Left ventricle myocardium superior (tissue), 1 donor: Measurements from ENCODE around the gene C19orf33. TPM values are rescaled to one million over a fixed set of nuclear protein-coding genes. Genes with fewer than 3 reads are reported as not detected.

ENCODE experiments used
- ATAC-seq: fragments of 200-7000 bp; cut with Tn5 transposase; one replicate; pipeline ENCODE4 v1.9.1; 2020; ENCODE audit warnings: mild to moderate bottlenecking, moderate library complexity
- DNase-seq: peaks from one replicate; pipeline ENCODE4 v3.0.0-alpha.2; 2020
- intact Hi-C: fragments of 100-400 bp; cut with micrococcal nuclease; formaldehyde crosslinking; loops from one replicate; pipeline ENCODE4 v1.11.0; 2022
- total RNA-seq: library from RNA; stranded (reverse); fragmentation: NEBNext Ultra II Directional; extraction: Animal tissue kit (Norgen Biotek cat#: 25700); gene quantifications from one replicate; pipeline ENCODE4 v1.2.1, GENCODE V29; 2021
- donor health status: DM: no; HTN: yes; CAD: no; lungs with severe emphysema.

The C19orf33 gene
- total RNA-seq, 1 donor from 2014 or later: 1.5 TPM

DNA sequence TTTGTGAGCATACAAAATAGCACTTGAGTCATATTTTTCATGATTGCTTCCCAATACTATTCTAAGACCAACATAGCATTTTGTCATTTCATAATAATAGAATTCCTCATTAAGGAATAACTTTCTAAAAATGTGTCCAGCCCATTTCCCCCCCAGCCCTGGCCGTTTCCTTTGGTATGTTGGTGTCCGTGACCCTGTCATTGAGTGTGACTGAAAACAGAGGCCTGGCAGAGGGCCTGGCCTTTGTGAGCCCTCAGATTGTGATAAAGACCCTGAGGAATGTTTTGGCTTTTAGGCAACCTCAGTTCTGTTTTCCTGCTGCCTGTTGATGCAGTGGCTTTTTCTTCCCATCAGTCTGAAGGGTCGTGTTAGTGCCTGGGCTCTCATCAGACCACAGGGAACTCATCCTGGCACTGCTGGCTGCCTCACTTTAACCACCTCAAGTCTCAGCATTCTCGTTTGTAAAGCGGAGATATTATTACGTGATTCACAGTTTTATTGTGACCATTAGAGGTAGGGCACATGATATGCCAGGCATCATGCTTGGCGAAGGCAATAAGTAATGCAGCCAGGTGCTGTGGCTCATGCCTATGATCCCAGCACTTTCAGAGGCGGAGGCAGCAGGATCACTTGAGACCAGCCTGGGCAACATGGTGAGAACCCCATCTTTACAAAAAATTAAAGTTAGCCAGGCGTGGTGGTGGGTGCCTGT is 25.9 kb upstream of the C19orf33 start:
- intact Hi-C loops: no loop called here
- ATAC-seq (peak; percentile 89), DNase-seq (peak; percentile 76)

DNA sequence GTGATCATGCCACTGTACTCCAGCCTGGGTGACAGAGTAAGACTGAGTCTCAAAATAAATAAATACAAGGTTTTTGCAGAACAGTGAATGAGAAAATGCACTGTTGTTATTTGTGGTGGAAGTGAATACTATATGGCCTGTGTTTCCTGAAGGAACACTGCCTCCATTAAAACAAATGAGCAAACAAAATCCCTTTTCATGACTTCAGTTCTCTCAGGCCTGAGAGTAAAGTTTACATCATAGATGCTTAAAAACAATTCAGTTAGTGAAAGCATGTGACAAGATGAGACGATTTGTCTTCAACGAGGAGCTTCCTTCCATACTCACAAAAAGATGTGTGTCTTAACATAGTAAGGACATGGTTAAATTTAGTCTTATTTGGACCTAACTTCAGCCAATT is 25.3 kb upstream of the C19orf33 start:
- ATAC-seq (no peak), DNase-seq (no peak)
- intact Hi-C loops: no loop called here

DNA sequence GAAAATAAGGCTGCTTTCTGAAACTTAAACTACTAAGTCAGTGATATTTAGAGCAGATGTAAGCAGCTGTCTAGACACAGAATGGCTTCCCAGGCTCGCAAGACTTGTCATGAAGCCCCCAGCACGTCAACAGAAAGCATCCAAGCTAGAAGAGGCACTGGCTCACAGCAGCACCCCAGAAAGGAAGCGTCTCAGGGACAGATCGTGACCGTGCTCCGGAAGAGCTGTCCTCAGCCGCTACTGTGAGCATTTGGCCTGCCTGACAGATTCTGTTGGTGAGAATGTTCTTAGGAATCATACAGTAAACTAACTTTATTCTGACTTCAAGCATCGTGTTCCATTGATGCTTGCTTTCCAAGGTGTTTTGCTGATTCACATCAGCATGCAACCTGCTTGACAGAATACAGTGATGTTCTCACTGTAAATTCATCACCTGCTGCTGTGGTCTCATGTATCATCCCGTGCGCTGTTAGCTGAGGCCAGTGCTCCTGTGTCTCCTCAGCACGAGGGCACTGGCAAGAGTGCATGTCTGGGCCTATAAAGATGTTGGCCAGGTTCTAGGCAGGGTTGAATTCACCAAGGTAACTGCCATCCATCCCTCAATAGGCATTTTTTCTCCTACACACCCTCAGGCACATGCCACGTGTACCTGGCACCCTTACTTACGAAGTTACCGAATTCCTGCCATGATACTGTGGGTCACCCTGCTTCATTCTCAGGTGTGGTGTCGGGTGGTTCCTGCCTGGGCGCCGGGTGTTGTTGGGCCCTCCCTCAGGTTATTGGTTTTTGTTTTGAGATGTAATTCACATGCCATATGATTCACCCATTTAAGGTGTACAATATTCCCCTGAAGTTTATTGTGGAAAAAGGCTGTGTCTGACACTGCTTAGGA is 23.8 kb upstream of the C19orf33 start:
- ATAC-seq: no peak
- DNase-seq: no peak
- intact Hi-C loops: no loop called here

DNA sequence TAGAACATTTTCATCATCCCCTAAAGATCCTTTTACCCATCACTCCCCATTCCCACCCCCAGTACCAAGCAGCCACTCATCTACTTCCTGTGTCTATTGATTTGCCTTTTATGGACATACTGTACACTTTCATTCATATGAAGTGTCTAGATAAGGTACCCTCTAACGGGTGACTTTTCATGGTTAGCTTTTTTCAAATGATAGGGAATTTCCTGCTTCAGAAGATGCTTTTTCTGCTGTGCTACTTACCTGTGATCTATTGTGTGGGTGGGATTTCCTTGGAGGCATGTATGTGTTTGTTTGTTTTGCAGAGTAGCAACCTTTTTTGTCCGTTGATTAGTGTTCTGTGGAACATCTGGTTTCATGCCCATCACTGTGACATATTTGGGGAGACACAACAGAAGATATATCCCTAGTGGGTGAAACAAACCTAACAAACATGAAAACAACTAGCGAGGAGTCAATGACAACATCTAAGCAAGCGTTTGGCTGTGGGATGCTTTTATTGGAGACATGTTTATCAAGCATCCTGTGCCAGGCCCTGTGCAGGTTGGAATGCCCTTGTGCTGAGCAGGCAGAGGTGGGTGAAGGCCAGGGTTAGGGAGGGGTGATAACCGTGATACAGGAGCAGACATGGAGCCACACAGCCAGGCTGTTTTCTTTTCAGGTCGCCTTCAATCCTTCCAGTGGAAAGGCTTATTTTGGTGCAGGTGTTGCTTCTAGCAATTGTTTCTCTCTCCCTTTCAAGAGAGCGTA is 22.1 kb upstream of the C19orf33 start:
- intact Hi-C loops: no loop called here
- DNase-seq (no peak), ATAC-seq (peak; percentile 24)

DNA sequence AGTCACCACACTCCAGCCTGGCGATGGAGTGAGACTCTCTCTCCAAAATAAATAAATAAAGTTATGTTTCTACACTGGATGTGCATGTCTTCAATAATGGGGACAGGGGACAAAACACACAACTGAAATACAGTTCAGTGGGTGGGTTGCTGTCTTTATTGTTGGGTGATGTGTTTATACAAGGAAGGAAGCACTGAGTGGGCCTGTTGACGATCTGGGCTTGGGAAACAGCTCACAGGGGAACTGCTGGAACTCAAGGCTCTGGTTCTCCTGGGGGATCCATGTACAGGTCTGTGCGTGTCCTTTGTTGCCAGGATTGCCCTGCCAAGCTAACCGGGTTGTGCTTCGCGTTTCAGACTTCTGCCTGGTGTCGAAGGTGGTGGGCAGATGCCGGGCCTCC is 20.8 kb upstream of the C19orf33 start:
- intact Hi-C loops: no loop called here
- no peak for DNase-seq
- ATAC-seq: no peak

DNA sequence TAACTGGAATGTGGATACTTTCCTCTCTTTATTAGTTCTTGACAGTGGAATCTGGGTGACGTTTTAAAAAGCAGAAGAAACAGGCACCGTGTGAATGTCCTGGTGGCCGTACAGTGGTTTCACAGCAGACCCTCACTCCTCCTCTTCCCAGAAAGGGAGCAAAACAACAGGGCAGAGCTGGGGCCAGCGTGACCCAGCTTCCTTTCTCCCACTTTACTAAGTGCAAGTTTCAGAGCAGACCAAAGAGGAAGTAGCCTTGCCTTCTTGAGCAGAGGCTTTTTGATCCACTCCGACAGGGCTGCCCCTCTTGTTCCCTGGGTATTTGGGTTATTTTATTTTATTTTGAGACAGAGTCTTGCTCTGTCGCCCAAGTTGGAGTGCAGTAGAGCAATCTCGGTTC is 19.6 kb upstream of the C19orf33 start:
- no peak for DNase-seq
- peak; percentile 30 for ATAC-seq
- intact Hi-C loops: no loop called here

DNA sequence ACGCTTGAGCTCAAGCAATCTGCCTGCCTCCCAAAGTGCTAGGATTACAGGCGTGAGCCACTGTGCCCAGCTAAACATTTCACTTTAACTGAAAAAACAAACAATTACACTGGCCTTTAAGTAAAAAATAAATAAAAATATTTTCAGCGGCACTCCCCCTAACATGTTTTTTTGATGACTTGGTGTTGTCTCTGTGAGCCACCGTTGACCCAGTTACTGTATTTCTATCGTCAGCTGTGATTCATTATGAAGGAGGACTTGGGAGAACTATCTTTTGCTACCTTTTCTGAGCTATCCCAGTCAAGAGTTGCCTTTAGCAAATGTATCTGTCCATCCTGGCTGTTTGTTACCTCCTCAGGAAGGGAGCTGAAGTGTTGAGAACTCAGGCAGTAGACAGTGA is 18.5 kb upstream of the C19orf33 start:
- intact Hi-C loops: no loop called here
- DNase-seq: no peak
- ATAC-seq: no peak

DNA sequence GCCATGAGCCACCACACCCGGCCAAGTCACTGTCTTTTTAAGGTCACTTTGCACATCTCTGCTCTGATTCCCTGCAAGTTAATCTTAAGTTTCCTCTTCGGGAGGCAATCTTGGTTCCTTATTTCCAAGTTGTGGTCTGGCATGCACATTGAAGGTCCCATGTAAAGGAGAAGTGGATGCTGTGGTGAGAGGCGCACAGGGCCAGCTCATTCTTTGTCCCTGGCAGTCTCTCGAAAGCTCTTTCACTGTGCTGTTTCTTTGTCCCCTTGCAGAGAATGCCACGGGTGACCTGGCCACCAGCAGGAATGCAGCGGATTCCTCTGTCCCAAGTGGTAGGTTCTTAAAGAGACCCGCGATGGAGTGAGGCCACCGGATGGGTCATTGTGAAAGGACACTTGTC is 16.4 kb upstream of the C19orf33 start:
- intact Hi-C loops: no loop called here
- ATAC-seq: peak; percentile 30

DNA sequence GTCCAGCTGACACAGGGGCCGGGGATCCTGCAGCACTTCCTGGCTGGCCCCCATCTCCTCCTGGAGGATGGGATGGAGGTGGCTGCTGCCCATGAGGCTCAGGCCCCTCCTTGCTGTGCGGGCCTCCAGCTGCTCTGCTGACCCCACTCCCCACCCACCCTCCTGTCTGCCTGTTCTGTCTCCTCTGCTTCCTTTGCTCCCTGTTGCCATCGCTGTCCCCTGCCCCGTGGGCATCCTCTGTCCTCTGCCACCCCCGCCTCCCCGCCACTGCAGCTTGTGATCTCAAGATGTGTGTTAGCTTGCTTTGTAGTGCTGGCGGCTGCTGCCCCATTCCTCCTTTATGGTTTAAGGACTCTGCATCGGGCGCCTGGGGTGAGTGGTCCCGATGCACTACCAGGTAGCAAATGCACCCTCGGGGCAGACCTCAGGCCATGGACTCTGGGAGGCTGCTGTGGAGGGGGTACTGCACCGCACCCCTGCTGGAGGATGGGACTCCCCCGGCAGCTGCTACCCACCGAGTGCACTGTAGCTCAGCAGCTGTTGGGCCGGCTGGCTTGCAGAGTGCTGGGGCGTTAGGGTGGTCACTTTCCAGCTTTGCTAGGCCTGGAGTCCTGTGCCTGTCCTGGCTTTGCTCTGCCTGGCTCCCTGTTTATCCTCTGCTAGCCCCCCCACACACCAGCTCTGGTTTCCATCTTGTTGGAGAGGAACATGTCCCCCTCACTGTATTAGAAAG is 15.8 kb upstream of the C19orf33 start:
- DNase-seq (no peak), ATAC-seq (no peak)
- intact Hi-C loops: no loop called here

More for the DNA sequence above, 16.4 kb upstream of the C19orf33 start:
- DNase-seq: no peak

DNA sequence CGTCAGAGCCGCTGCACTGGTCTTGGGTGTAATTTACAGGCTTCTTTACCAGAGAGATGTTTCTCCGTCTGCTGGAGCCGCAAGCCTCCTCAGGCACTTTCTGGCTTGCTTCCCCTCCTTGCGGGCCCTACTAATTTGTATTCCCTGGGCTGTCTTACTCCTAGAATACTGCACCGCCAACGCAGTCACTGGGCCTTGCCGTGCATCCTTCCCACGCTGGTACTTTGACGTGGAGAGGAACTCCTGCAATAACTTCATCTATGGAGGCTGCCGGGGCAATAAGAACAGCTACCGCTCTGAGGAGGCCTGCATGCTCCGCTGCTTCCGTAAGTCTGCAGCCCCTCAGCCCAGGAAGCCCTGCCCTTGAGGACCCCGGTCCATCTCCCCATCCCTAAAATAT is 14.1 kb upstream of the C19orf33 start:
- intact Hi-C loops: no loop called here
- no peak for ATAC-seq
- DNase-seq: no peak

DNA sequence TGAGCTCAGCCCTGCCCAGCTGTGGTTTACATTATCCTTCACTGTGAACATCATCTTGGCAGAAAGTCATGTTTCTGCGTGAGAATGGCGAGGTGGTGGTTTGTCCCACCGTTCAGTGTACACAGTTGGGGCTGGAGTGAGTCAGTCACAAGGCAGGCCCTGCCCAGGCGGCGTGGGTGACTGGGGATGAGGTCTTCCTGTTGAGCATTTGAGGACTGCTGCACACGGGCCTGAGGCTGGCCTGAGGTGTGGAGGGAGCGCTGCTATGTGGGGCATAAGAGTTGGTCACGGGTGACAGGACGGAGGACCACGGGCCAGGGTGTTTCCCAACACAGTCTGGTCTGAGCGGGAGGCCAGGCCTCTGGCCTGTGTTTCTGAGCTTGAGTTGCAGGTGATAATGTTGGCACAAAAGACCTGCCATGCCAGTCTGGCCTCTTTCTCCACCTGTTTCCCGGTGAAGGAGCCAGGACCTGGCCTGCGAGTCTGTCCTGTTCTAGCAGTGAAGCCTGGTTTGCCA is 13.4 kb upstream of the C19orf33 start:
- intact Hi-C loops: no loop called here
- ATAC-seq (no peak), DNase-seq (no peak)

DNA sequence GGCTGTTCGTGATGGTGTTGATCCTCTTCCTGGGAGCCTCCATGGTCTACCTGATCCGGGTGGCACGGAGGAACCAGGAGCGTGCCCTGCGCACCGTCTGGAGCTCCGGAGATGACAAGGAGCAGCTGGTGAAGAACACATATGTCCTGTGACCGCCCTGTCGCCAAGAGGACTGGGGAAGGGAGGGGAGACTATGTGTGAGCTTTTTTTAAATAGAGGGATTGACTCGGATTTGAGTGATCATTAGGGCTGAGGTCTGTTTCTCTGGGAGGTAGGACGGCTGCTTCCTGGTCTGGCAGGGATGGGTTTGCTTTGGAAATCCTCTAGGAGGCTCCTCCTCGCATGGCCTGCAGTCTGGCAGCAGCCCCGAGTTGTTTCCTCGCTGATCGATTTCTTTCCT is 12.2 kb upstream of the C19orf33 start:
- intact Hi-C loops: no loop called here
- DNase-seq (no peak), ATAC-seq (no peak)

DNA sequence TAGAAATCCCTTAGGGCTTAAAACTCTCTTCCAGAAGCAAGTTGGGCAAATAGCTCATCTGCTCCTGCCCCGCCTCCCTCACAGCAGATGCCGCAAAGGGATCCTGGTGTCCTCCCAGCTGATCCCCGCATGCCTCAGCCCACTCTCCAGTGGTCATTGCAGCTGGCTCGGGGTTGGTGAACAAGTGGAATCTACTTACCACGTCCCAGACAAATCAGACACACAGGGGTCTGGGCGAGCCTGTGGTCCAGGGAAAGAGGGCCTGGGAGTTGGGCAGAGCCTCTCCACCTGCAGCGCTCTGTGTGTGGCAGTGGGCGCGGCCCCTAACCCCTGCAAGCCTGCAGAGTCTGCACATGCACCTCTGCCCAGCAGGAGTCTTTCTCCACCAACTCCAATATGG is 10.8 kb upstream of the C19orf33 start:
- DNase-seq (no peak), ATAC-seq (no peak)
- intact Hi-C loops: no loop called here

DNA sequence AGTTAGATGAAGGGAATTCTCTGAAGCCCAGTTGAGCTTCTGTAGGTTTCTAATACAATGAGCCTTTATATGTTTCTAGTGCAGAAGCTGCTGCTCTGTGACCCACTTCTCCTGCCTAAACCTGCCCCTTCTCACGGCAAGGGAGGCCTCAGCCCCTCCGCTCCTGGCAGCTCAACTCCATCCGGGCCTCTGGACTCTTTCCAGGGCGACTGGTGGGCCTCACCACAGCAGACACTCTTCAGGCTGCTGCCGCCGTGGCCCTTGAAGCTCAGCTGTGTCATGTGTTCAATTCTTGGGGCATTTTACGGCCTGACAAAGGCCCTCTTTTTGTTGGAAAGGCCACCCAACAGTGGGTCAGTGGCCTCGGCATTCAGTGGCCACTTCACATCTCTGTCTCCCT is 10.0 kb upstream of the C19orf33 start:
- intact Hi-C loops: no loop called here
- ATAC-seq (no peak), DNase-seq (no peak)

DNA sequence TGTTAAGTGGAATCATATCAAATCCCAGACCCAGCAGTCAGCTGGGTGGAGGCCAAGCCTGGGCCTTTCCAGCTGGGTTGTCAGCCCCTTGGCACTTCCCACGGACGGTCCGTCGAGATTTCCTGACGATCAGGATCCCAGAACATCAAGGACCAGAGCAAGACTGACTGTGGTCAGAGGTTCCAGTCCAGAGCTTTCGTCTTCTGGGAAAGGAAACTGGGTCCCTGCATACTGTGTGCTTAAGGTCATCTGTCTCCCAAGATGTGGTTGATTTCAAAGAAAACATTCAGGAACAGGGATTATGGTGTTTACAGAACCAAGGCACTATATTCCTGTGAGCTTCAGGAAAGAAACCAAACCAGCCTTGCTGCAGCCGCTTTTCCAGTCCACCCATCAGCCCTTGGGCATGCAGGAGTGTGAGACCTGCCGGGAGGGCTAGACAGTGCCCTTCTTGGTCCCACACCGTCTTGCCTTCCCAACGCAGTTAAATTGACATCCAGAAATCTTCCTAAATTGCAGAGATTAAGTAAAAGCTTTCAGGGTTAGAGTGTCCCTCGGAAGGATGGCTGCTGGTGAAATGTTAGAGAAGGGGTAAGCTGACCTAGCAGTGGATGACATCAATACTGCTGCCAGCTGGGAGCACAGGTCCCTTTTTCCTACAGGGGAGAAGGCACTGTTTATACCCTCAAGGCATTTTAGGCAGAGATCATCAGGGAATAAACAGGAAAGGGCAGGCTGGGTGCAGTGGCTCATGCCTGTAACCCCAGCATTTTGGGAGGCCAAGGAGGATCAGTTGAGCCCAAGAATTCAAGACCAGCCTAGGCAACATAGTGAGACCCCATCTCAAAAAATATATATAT is 5.0 kb upstream of the C19orf33 start:
- intact Hi-C loops: no loop called here
- DNase-seq (no peak), ATAC-seq (no peak)

DNA sequence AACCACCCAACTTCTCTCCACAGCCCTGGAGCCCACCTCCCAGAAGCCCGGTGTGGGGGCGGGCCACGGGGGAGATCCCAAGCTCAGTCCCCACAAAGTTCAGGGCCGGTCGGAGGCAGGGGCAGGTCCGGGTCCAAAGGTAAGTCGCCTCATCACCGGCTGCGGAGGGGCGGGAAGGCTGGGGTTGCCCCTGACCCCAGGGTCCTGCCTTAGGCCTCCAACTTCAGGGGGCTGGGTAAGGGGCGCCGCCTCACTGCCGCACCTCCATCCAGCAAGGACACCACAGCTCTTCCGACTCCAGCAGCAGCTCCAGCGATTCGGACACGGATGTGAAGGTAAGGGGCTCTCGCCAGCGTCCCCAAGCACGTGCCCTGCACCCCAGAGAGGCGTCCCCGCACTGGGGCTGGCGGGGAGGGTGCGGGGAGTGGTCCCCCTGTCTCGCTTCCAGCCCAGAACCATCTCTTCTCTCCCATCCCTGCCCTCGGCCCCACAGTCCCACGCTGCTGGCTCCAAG is 358 bp downstream of the C19orf33 start:
- intact Hi-C loops: no loop called here
- ATAC-seq (peak; percentile 12), DNase-seq (no peak)

DNA sequence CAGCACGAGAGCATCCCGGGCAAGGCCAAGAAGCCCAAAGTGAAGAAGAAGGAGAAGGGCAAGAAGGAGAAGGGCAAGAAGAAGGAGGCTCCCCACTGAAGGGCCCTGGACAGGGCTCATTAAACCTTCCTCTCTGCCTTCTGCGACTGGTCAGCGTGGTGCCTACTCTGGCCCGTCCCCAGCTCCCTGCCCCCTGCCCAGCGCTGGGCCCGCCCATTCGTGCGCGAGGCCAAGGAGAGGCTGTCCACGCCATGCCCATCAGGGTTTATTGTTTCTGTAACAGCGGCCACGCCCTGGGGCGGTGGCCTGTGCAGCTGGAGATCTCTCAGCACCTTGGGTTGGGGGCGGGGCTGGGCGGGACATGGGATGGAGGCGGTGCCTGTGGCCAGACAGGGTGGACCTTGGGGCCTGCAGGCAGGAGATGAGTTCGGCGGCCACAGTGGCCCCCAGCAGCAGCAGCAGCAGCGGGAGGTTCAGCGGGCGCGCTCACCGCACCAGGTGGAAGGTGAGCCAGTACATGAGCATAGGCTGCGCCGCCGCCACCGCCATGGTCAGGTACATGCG is 897 bp downstream of the C19orf33 start:
- intact Hi-C loops: no loop called here
- ATAC-seq (peak; percentile 74), DNase-seq (peak; percentile 57)

DNA sequence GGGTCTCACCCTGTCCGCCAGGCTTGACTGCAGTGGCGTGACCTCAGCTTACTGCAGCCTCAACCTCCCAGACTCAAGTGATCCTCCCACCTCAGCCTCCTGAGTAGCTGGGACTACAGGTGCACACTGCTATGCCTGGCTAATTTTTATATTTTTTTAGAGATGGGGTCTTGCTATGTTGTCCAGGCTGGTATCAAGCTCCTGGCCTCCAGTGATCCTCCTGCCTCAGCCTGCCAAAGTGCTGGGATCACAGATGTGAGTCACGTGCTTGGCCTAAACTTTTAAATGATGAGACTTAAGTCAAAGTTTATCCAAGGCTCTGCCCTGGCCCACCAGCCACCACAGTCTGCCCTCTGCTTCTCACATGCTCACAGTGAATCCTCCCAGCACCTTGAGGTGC is 2.2 kb downstream of the C19orf33 start:
- intact Hi-C loops: no loop called here
- DNase-seq: no peak
- no peak for ATAC-seq
